LNCaP clone FGC (cell line): ENCODE data around the gene POU5F1.
"Not testable (repeated sequence)": the region's sequence is repeated elsewhere in the genome, so short reads cannot be mapped to it uniquely, and the experiment has no call there.

Experiments
- DNase-seq: peaks from one replicate; pipeline ENCODE4 v3.0.0-alpha.2; 2011; ENCODE audit warnings: low read depth
- H3K4me3 ChIP-seq: 2 replicates; pipeline ENCODE4 v1.5.1; 2011; ENCODE audit warnings: mild to moderate bottlenecking, low read depth, low read length, control low read depth
- TF ChIP-seq, protein P1 (sequence below): IDR thresholded peaks from 2 replicates; pipeline ENCODE4 v1.5.1; 2012; ENCODE audit warnings: mild to moderate bottlenecking; ENCODE audit not compliant: control insufficient read depth, insufficient read depth; ENCODE audit errors: extremely low read depth

Gene POU5F1

DNA sequence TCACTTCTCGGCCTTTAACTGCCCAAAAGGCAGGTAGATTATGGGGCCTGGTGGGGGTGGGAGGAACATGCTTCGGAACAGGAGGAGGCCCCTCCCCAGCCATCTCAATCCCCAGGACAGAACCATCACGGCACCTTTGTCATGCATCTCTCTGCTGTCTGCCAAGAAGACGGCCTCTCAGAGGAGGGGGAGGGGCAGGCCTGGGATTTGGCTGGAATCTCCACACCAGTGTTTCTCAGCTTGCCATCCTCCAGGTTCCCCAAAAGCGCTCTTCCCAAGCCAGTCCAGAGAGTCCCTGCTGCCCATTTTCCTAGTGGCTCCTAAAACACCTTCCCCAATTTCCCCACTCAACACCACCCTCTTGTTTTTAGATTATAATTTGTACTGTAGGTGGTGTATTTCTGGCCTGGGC is 2.5 kb upstream of the POU5F1 start:
- H3K4me3 ChIP-seq, result no peak overlapping the region

DNA sequence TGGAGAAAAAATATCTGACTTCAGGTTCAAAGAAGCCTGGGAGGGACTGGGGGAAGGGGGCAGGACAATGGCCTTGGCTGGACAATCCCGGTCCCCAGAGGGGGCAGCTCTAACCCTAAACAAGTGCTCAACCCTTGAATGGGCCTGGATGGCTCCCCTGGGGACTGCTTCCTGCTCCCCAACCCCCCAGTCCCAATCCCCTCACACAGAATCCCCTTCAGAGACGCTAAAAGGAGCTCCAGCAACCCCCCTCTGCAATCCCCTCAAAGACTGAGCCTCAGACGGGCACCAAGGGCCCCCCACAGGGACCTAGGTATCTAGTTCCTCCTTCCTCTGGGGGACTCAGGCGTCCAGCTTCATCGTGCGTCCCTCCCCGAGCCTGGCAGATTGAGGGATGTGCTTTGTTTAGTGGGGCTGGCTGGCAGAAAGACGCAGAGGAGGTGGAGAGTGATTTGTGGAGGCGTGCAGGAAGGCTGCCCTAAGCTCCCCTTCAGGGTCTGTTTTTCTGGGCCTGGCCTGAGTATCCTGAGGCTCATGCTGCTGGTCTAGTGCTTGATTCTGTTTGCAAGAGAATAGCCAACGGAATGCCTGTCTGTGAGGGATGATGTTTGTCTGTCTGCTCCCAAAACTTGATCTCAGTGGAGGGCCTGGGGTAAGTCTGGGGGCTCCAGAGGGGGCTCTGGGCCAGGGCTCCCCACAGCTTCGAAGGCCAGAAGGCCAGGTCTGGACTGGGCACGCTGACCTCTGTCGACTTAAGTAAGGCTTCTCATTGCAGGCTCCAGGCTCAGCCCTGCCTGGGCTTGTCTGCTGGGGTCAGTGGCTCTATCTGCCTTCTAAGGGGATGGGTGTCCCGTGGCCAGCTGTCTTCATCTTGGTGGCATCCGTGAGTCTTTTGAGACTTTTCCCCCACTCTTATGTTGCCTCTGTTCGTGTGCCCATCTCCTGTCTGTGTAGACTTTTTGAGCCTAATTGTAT is 1.7 kb upstream of the POU5F1 start:
- DNase-seq, result no peak
- TF ChIP-seq, protein P1, sequence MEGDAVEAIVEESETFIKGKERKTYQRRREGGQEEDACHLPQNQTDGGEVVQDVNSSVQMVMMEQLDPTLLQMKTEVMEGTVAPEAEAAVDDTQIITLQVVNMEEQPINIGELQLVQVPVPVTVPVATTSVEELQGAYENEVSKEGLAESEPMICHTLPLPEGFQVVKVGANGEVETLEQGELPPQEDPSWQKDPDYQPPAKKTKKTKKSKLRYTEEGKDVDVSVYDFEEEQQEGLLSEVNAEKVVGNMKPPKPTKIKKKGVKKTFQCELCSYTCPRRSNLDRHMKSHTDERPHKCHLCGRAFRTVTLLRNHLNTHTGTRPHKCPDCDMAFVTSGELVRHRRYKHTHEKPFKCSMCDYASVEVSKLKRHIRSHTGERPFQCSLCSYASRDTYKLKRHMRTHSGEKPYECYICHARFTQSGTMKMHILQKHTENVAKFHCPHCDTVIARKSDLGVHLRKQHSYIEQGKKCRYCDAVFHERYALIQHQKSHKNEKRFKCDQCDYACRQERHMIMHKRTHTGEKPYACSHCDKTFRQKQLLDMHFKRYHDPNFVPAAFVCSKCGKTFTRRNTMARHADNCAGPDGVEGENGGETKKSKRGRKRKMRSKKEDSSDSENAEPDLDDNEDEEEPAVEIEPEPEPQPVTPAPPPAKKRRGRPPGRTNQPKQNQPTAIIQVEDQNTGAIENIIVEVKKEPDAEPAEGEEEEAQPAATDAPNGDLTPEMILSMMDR, result no peak
- no peak overlapping the region for H3K4me3 ChIP-seq

More for the DNA sequence above, 2.5 kb upstream of the POU5F1 start:
- TF ChIP-seq, protein P1, result no peak
- DNase-seq, result no peak

DNA sequence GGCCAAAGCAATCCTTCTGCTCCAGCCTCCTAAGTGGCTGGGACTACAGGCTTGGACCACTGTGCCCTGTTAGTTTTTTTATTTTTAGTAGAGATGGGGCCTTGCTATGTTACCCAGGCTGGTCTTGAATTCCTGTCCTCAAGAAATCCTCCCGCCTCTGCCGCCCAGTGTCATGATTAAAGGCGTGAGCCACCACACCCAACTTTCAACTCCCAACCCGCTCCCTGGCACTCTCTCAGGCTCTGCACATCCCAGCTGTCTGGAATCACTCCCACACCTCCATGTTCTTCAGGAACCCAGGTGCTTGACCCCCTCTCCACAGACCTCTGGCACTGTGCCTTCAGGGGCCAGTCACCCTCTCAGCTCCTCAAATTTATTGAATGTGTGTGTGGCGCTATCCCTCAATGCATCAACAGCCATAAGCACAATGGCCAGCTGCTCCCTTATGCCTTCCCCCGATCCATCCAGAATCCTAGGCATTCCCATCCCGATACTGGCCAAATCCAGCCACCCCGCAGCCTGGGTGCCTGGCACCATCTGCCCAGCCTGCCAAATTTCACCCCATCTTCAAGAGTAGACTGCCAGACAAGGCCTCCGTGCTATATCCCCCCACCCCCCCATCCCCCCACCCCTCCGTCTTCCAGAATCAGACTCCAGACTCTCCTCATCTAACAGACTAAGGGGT is 647 bp upstream of the POU5F1 start:
- TF ChIP-seq, protein P1, result no peak
- H3K4me3 ChIP-seq, result no peak overlapping the region
- DNase-seq, result no peak

DNA sequence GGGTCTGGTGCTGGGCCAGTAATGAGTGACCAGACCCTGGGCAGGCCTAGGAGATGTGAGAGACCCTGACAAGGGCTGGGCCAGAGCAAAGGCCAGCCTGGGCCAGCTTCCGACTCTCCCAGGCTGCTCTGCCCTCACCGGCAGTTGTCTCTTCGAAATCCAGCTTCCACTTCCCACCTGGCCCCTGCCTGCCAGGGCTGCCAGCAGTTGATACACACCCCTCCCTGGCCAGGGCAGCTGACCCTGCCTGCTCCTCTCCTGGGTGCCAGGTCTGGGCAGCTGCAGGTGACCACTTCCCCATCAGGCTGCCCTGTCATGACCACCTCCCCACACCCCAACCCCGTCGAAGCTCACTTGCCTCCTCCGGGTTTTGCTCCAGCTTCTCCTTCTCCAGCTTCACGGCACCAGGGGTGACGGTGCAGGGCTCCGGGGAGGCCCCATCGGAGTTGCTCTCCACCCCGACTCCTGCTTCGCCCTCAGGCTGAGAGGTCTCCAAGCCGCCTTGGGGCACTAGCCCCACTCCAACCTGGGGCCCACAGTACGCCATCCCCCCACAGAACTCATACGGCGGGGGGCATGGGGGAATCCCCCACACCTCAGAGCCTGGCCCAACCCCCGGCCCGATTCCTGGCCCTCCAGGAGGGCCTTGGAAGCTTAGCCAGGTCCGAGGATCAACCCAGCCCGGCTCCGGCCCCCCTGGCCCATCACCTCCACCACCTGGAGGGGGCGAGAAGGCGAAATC is 453 bp downstream of the POU5F1 start:
- not testable (repeated sequence) for H3K4me3 ChIP-seq, DNase-seq

DNA sequence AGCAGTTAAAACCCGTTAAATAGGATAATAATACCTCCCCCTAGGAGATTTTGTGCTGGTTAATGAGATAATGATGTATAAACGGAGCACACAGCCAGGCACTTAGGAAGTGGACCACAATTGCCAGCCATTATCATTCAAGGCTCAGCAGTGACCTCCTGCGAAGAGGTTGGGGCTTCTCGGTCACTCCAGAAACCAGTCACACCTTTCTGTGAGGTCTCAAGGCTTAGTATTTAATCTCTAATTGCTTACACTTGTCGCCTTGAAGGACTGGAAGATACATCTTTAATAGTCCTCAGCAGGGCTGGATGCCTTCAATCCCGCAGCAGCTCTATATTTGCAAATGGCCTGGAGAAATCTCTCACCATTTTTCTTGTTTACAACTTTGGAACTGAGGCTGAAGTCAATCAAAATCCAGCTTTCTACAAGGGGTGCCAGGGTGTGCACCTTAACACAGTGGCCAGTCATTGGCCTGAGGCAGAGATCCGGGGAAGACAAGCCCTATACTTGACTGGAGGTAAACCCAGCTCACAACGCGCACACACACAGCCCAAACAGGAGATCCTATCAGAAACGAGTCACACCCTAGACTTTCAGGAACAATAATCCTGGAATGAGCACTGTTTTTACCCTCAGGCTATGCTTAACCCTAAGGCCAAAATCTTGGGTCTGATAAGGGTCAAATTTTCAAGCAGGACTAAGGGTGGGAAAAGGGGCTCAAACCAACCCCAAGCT is 1.2 kb downstream of the POU5F1 start:
- TF ChIP-seq, protein P1, result no peak
- no peak overlapping the region for H3K4me3 ChIP-seq

DNA sequence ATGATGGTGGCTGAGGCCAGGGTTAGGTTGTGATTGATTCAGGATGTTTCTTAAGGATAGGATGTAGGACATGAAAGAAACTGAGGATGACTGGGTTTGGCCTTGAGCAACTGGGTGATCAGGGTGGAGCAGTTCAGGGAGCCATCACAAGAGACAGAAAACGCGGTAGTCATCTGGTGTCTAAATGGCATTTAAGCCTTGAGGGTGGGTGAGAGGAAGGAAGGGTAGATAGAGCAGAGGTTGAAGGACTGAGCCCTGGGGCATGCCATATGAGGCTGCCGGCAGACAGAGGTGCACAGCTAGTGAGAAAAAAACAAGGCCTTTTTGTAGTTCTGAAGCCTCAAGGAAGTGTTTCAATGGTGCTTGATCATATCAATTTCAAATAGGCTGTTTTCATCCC is 1.9 kb downstream of the POU5F1 start:
- DNase-seq, result no peak
- no peak overlapping the region for H3K4me3 ChIP-seq
- TF ChIP-seq, protein P1, result no peak

More for the DNA sequence above, 1.2 kb downstream of the POU5F1 start:
- DNase-seq, result no peak
